Stimulated activated CD8-positive, alpha-beta memory T cell treated with anti-CD3 and anti-CD28 coated beads, Interleukin-15, amount 100 ng/mL, for 1 hour (primary cell): ENCODE data around the gene ATE1.
"Not testable (repeated sequence)": the region's sequence is repeated elsewhere in the genome, so short reads cannot be mapped to it uniquely, and the experiment has no call there.

ENCODE experiments used
- DNase-seq: peaks from one replicate; pipeline ENCODE4 v3.0.0-alpha.2; 2020; ENCODE audit warnings: low read depth

Gene ATE1

DNA sequence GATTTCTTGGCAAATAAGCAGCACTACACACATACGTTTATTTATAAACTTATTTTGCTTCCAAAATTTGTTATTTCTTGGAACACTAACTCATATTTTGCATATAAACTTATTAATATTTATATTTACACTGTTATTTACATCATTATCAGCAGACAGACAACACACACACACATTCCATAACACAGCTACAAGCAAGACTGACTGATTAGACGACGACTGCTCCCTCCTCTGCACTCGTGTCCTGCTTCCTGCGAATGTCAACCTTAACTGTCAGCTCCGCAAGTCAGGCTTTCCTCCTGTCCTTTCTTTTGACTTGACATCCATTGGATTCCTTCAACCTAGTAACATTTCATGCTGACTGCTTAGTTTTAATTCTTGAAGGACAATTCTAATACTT is 96.6 kb downstream of the ATE1 start:
- DNase-seq: no peak

GRCh38 chr10:121830101-121830500 is 97.7 kb downstream of the ATE1 start:
- DNase-seq: no peak

- no peak for DNase-seq
Observed at GRCh38 chr10:121828045-121828444, 99.8 kb downstream of the ATE1 start.

GRCh38 chr10:121826773-121827172 is 101.1 kb downstream of the ATE1 start:
- DNase-seq: not testable (repeated sequence)

DNA sequence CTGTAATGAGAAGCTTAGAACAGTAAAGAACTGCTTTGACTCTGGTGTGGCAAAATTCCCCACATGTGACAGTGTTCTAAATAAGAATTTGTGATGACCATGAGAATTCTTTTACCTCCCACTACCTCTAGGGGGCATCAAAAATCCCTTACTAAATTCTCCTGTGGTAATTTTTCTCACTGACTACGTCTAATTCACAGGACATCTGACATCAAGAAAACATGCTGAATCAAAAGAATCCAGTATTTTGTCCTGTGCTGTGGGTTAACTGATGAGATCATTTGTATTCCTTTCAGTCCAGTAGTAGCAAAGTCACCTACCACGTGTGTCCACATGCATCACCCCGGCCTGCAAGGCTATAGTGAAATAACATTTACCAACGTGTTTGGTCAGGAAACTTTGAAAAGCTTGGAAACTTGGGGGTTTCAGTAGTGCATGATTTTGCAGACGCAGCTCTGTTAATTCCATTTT is 103.8 kb downstream of the ATE1 start:
- DNase-seq: no peak

GRCh38 chr10:121822724-121823123 is 105.1 kb downstream of the ATE1 start:
- DNase-seq: no peak

- no peak for DNase-seq
Observed at GRCh38 chr10:121822180-121822579, 105.7 kb downstream of the ATE1 start.

DNA sequence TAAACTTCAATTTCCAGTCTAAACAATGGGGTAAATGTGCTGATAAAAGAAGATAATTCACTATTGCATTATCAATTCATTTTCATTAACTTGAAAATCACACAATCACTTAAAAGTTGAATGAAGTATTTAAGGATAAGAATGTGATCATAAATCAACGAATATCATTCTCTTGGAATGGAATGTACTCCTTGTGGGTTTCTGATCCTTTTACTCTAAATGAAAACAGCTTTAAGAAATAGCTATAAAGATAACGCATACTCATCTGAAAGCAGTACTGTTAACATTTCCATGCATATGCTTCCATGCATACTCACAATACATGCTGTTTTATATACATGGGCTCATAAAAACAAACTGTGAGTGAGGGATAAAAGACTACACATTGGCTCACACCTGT is 108.8 kb downstream of the ATE1 start:
- no peak for DNase-seq

- no peak for DNase-seq
Observed at GRCh38 chr10:121818599-121818998, 109.2 kb downstream of the ATE1 start.

DNA sequence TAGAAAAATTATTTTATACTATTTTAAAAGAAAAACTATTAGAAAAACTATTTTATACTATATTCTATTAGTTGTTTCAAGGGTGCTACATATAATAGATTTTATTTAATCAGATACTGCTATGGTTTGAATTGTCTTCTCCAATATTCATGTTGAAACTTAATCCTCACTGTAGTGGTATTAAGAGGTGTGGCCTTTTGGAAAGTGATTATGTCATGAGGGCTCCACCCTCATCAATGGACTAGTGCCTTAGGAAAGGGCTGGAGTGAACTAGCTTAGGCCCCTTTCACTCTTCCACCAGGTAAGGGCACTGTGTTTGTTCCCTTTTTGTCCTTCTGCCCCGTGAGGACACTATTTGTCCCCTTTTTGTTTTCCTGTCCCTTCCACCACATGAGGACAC is 111.6 kb downstream of the ATE1 start:
- DNase-seq: no peak

DNA sequence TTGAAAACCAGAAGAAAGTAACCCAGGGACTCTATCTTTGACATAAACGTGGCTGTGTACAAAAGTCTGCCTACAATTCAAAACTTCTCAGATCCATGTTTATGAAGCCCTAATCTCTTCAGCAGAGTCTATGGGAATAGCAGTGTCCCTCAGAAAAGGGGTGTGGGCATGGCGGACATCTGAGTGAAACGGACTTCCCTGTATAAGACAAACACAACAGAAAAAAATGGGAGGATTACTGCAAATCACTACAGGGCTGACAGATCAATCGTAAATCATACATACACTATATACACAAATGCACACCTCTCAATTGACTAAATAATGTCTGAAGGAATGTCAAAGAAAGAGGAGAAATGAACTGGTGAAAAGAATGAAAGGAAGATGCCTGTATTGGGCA is 114.0 kb downstream of the ATE1 start:
- DNase-seq: no peak

GRCh38 chr10:121813211-121813815 is 114.5 kb downstream of the ATE1 start:
- no peak for DNase-seq

DNA sequence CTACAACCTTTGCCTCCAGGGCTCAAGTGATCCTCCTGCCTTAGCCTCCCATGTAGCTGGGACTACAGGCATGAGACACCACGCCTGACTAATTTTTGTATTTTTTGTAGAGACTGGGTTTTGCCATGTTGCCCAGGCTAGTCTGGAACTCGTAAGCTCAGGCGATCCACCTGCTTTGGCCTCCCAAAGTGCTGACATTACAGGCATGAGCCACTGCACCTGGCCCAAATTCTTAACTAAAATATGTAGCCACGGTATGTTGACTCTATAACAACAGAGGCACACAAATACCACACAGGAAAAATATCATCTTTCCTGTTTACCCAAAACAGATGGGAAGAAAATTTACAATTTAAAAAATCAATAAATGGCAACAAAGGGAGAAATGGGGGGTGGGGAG is 115.8 kb downstream of the ATE1 start:
- no peak for DNase-seq

DNA sequence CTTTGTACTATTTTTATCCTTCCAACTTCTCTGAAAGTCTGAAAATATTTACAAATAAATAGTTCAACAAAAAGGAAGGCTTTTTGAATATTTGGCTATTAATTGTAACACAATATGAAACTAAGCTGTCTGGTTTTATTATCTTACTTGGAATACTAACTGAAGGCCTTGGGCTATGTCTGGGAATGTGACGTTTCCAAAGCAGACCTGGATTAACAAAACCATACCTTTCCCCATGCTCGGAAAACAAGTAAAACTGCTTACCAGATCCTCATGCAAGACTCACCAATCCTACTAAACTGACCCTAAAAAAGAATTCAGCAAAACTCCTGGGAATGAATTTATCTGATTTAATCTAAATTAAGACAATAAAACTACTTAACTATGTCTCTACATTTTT is 116.4 kb downstream of the ATE1 start:
- DNase-seq: no peak

- DNase-seq: no peak
Observed at GRCh38 chr10:121808835-121809234, 119.0 kb downstream of the ATE1 start.

GRCh38 chr10:121804460-121804859 is 123.4 kb downstream of the ATE1 start:
- DNase-seq: no peak

DNA sequence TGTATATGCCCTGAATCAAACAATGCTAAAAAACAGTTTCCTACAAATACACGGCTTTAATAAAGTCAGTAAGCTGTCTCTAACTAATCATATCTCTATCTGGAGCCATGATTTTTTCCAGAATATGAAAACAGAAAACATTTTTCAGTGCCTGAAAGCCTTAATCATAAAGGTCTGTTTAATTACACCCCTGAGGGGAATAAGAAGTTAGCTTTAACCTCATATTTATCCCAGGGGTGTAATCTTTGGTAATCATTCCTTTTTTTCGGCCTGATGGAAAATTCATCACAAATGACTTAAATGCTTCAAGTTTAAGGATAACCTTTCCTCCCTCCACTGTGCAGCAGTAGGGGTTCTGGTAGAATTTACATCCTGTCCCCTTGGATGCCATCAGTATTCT is 124.2 kb downstream of the ATE1 start:
- DNase-seq: no peak

- DNase-seq: no peak
Observed at GRCh38 chr10:121800831-121801230, 127.0 kb downstream of the ATE1 start.

GRCh38 chr10:121800146-121800545 is 127.7 kb downstream of the ATE1 start:
- DNase-seq: no peak

GRCh38 chr10:121797490-121797889 is 130.3 kb downstream of the ATE1 start:
- DNase-seq: no peak

GRCh38 chr10:121796342-121796741 is 131.5 kb downstream of the ATE1 start:
- DNase-seq: no peak

GRCh38 chr10:121792198-121792597 is 135.6 kb downstream of the ATE1 start:
- DNase-seq: no peak

- no peak for DNase-seq
Observed at GRCh38 chr10:121791761-121792160, 136.1 kb downstream of the ATE1 start.

GRCh38 chr10:121788717-121789116 is 139.1 kb downstream of the ATE1 start:
- DNase-seq: no peak

DNA sequence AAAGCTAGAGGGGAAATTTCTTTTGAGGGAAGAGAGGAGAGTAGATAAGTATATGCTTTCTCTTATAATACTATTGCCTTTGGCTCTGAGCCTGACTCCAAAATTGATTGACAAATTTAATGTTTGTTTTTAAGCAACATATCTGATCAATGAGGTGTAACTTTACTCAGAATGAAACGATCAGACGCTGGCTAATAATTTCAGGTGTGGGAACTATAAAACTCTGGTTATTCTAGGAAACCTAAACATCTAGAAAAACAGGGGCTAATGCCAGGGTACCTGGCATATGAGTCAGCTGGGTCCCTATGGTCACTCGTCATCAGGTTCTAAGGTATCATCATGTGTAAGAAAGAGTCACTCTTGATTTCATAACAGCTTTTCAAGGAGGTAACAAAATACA is 139.7 kb downstream of the ATE1 start:
- no peak for DNase-seq
